Raji (cell line): ENCODE measurements around the gene SIVA1.

ENCODE experiments used
- POLR2A ChIP-seq: IDR thresholded peaks from 2 replicates; pipeline ENCODE4 v1.6.1; 2011; ENCODE audit warnings: low read depth, low read length, control low read depth; ENCODE audit not compliant: insufficient read depth

SIVA1 gene

GRCh38 chr14:104797115-104798044 lies 44.4 kb downstream of the SIVA1 start:
- no peak for TF ChIP-seq POLR2A

GRCh38 chr14:104798300-104799243 lies 45.6 kb downstream of the SIVA1 start:
- TF ChIP-seq POLR2A, result no peak

- TF ChIP-seq POLR2A, result no peak
Measured at GRCh38 chr14:104799244-104800014, 46.5 kb downstream of the SIVA1 start.

GRCh38 chr14:104800015-104800770 lies 47.2 kb downstream of the SIVA1 start:
- TF ChIP-seq POLR2A, result no peak

- TF ChIP-seq POLR2A, result no peak
Measured at GRCh38 chr14:104800771-104801519, 48.0 kb downstream of the SIVA1 start, which contains the start of gene ZBTB42. Gene ZBTB42 (plus strand): TSS chr14:104801101. CDS start chr14:104801198, 97 bp downstream.

- no peak for TF ChIP-seq POLR2A
Measured at GRCh38 chr14:104801520-104802393, 48.8 kb downstream of the SIVA1 start.

GRCh38 chr14:104802394-104803184 lies 49.6 kb downstream of the SIVA1 start:
- no peak for TF ChIP-seq POLR2A

- no peak for TF ChIP-seq POLR2A
Measured at GRCh38 chr14:104803280-104803911, 50.4 kb downstream of the SIVA1 start.

- TF ChIP-seq POLR2A, result no peak
Measured at GRCh38 chr14:104803912-104804410, 51.0 kb downstream of the SIVA1 start.

- TF ChIP-seq POLR2A, result no peak
Measured at GRCh38 chr14:104804481-104805325, 51.8 kb downstream of the SIVA1 start.
